ENCODE measurements around the gene ALDH1A1.

GRCh38 chr9:72942451-72942850 lies 10.4 kb downstream of the ALDH1A1 start:
- TF ChIP-seq, protein P1, sequence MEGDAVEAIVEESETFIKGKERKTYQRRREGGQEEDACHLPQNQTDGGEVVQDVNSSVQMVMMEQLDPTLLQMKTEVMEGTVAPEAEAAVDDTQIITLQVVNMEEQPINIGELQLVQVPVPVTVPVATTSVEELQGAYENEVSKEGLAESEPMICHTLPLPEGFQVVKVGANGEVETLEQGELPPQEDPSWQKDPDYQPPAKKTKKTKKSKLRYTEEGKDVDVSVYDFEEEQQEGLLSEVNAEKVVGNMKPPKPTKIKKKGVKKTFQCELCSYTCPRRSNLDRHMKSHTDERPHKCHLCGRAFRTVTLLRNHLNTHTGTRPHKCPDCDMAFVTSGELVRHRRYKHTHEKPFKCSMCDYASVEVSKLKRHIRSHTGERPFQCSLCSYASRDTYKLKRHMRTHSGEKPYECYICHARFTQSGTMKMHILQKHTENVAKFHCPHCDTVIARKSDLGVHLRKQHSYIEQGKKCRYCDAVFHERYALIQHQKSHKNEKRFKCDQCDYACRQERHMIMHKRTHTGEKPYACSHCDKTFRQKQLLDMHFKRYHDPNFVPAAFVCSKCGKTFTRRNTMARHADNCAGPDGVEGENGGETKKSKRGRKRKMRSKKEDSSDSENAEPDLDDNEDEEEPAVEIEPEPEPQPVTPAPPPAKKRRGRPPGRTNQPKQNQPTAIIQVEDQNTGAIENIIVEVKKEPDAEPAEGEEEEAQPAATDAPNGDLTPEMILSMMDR (IDR thresholded peaks at IDR 0.05): no peak
- no peak for TF ChIP-seq POLR2AphosphoS5 (IDR thresholded peaks at IDR 0.05)

Data from prostate gland (tissue), 2 donors.